ENCODE data around the gene EIF4E3. TPM values are rescaled to one million over a fixed set of nuclear protein-coding genes. Genes with fewer than 3 reads are reported as not detected.

Gene EIF4E3
- total RNA-seq, 4 donors from 2014 or later: 7.4 to 16.2 (median 10.2) TPM

DNA sequence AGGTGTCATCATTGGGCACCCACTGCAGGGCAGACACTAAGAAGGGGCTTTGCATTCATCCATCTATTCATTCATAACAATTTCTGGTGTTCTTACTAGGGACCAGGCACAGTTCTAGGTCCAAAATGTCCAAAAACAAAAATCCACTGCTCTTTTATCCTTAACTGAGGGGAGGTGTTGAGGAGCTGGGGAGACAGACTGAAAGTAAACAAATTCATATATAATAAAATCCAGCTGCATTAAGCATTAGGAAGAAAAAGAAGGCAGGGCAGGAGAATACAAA, 1.1 kb downstream of the EIF4E3 start:
- no peaks in the 10 kb centered on the region for H3K9me3 ChIP-seq
- H3K36me3 ChIP-seq: no peaks in the 10 kb centered on the region
- H3K27me3 ChIP-seq: no peaks in the 10 kb centered on the region
- intact Hi-C loops (cut with DNase I): no loop called here
- DNase-seq: no peak
- peaks cover 4 to 36% (median 17%) of the 10 kb centered on the region in 3 donors for H3K4me1 ChIP-seq
- TF ChIP-seq, protein P1, sequence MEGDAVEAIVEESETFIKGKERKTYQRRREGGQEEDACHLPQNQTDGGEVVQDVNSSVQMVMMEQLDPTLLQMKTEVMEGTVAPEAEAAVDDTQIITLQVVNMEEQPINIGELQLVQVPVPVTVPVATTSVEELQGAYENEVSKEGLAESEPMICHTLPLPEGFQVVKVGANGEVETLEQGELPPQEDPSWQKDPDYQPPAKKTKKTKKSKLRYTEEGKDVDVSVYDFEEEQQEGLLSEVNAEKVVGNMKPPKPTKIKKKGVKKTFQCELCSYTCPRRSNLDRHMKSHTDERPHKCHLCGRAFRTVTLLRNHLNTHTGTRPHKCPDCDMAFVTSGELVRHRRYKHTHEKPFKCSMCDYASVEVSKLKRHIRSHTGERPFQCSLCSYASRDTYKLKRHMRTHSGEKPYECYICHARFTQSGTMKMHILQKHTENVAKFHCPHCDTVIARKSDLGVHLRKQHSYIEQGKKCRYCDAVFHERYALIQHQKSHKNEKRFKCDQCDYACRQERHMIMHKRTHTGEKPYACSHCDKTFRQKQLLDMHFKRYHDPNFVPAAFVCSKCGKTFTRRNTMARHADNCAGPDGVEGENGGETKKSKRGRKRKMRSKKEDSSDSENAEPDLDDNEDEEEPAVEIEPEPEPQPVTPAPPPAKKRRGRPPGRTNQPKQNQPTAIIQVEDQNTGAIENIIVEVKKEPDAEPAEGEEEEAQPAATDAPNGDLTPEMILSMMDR (IDR thresholded peaks at IDR 0.05): no peak
- TF ChIP-seq POLR2A (IDR thresholded peaks at IDR 0.05): no peak
- H3K4me3 ChIP-seq: peak overlapping the region; percentile 75 to 92 (median 87)
- peak overlapping the region; percentile 80 to 89 (median 82) for H3K27ac ChIP-seq

DNA sequence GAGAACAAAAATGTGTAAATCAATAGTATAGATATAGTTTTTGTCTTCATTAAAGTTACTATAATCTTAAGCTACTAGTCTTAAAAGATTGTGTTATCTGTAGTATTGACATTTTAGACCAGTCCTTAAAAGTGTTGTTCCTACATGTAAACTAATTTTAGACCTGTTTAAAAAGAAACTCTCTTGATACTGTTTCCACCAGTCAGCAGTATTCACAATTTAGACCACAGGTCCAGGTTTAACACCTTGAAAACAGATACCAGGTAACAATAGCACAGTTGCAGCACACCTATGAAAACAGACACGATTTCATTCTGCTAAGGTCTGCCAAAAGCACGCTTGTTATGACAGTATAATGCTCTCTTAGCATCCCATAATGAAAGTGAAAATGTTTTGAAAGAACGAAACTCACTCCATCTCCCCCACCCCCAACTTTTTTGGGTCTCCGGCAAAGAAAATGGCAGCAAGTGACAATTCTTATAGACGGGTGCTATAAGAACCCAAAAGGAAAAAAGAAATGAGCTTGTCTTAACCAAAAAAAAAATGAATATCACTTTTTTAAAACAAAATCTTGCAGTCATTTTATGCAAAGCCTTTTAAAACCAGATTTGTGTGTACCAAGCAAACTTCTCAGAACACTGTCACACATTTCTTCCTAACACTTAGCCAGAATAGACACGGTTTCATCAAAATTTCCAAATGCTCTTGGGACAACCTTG, 1.6 kb downstream of the EIF4E3 start:
- intact Hi-C loops (cut with DNase I): no loop called here
- peak overlapping the region in 2 of 4 donors; percentile 80 to 89 for H3K27ac ChIP-seq

DNA sequence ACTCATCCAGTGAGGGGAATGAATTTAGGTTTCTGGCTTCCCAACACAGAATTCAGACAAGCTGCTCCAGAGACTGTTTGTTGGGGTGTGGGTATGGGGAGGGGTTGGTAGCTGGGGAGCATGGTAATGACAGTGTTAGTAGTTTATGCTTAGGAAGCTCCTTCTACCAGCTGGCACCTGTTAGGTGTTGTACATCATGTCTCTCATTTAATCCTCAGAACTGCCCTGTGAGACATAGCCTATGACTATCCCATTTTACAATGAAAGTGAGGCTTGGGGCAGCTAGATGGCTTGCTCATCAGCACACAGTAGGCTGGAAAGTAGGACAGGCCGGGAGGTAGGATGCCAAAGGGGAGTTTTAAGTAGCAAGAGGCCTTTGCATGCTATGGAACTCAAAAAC, 2.5 kb downstream of the EIF4E3 start:
- Histone ChIP-seq H3K4me1 (peaks cover 4 to 36% (median 17%) of the 10 kb centered on the region in 3 donors), H3K36me3 (no peaks in the 10 kb centered on the region), H3K27me3 (no peaks in the 10 kb centered on the region), H3K27ac (no peak overlapping the region), H3K4me3 (no peak overlapping the region), H3K9me3 (no peaks in the 10 kb centered on the region)
- 47 to 57% methylated on average over 1 of the region's 1 CpG for WGBS, 2 donors
- no peak for DNase-seq
- TF ChIP-seq POLR2A (IDR thresholded peaks at IDR 0.05): no peak
- TF ChIP-seq, protein P1 (IDR thresholded peaks at IDR 0.05): no peak
- intact Hi-C loops (cut with DNase I): no loop called here

More for the DNA sequence above, 1.6 kb downstream of the EIF4E3 start:
- WGBS, 2 donors: 21 to 22% methylated on average over 6 of the region's 6 CpGs
- no peaks in the 10 kb centered on the region for H3K27me3 ChIP-seq
- TF ChIP-seq, protein P1 (IDR thresholded peaks at IDR 0.05): no peak
- TF ChIP-seq POLR2A (IDR thresholded peaks at IDR 0.05): no peak
- H3K4me1 ChIP-seq: peaks cover 4 to 36% (median 17%) of the 10 kb centered on the region in 3 donors
- H3K36me3 ChIP-seq: no peaks in the 10 kb centered on the region
- H3K9me3 ChIP-seq: no peaks in the 10 kb centered on the region
- peak overlapping the region; percentile 75 to 92 (median 87) for H3K4me3 ChIP-seq
- DNase-seq: no peak

DNA sequence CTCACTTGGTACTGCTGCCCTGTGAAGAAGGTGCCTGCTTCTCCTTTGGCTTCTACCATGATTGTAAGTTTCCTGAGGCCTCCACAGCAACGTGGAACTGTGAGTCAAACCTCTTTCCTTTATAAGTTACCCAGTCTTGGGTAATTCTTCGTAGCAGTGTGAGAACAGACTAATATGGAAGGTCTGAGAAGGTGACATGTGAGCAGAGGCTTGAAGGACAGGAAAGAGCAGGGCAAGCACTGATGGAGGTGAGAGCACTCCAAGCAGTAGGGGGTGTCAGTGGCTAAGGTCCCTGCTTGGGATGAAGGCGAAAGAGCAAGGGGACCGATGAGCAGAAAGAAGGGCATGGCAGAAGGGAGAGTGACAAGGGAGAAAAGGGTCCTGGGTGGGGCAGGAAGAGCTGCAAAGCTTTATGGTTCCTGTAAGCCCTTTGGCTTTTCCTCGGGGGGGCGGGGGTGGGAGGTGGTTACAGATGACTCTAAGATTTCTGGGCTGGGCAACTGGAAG, 3.5 kb downstream of the EIF4E3 start:
- no peaks in the 10 kb centered on the region for H3K36me3 ChIP-seq
- TF ChIP-seq, protein P1 (IDR thresholded peaks at IDR 0.05): no peak
- TF ChIP-seq POLR2A (IDR thresholded peaks at IDR 0.05): no peak
- H3K27me3 ChIP-seq: no peaks in the 10 kb centered on the region
- intact Hi-C loops (cut with DNase I): no loop called here
- 62 to 66% methylated on average over 4 to 5 of the region's 6 CpGs for WGBS, 2 donors
- peaks cover 4 to 36% (median 17%) of the 10 kb centered on the region in 3 donors for H3K4me1 ChIP-seq
- DNase-seq: no peak
- H3K9me3 ChIP-seq: no peaks in the 10 kb centered on the region
- H3K27ac ChIP-seq: no peak overlapping the region
- H3K4me3 ChIP-seq: no peak overlapping the region

DNA sequence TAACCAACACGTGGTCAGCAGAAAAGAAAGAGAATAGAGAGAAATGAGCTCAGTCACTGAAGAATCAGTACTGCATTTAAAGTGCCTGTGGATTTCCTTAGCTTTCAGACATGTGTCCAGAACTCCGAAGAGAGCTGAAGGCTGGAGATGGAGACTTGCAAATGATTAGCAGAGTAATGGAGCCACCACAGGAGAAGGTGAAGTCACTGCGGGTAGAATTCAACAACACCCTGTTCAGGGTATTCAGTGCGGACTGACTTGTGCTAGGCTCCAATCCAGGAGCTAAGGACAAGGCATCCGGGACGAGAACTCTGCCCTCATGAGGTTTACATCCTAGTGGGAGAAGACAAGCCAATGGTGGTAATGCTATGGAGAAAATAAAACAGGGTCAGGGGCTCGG, 4.2 kb downstream of the EIF4E3 start:
- Histone ChIP-seq H3K4me3 (no peak overlapping the region), H3K9me3 (no peaks in the 10 kb centered on the region), H3K27ac (no peak overlapping the region), H3K36me3 (no peaks in the 10 kb centered on the region), H3K27me3 (no peaks in the 10 kb centered on the region), H3K4me1 (peaks cover 4 to 33% (median 11%) of the 10 kb centered on the region in 3 donors)
- TF ChIP-seq, protein P1 (IDR thresholded peaks at IDR 0.05): no peak
- TF ChIP-seq POLR2A (IDR thresholded peaks at IDR 0.05): no peak
- no peak for DNase-seq
- intact Hi-C loops (cut with DNase I): no loop called here
- WGBS, 2 donors: 87 to 94% methylated on average over 5 to 6 of the region's 7 CpGs
